ENCODE results near the gene STEEP1. TPM values are rescaled to one million over a fixed set of nuclear protein-coding genes. Genes with fewer than 3 reads are reported as not detected.

STEEP1 gene
- total and polyA plus RNA-seq, 10 of the 15 experiments (the other 5 are each of a cell fraction or from before 2014, with no cell fraction given): 15.1 to 53.8 (median 26.0) TPM

DNA sequence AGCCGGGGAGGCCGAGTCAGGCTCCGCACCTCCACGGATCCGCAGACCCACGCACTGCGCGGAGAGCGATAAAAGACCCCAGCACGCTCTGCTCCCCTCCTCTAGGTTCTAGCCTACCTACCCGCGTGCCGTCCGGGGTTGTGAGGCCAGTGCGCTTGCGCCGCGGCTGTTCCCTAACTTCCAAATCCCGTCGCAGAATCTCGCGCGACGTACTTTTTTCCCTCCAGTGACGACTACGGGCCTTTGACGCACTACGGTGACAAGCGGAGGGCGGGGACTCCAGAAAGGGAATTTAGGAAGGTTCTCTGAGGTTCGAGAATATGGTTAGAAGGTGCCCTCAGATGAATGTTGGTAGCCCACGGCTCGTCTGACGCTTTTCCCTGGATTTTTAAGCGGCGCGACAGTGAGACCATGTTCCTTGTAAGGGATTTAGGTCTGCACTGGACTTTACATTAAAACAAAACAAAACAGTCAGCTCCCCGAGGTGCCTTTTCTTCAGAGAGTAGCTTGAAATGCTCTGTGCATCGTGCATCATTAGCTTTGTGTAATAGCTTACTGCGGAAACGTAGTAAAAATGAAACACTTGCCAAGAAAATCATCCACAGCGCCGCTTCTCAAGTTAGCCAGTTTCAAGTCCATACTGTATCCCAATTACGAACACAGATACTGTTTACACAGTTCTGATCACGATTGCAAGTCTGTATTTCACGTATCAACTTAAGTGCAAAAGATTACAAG, 41.2 kb upstream of the STEEP1 start, which contains the start of gene NKRF (continued):
- peak; percentile 86 for TF ChIP-seq TAF1 (IDR thresholded peaks at IDR 0.05; ENCODE audit: borderline replicate concordance, low read depth, low read length)
- TF ChIP-seq NFYB (IDR thresholded peaks at IDR 0.05; ENCODE audit: insufficient read depth, low read depth, low read length): no peak
- TF ChIP-seq WRNIP1 (IDR thresholded peaks at IDR 0.05; ENCODE audit: borderline replicate concordance, low read depth, low read length): no peak
- TF ChIP-seq TCF12 (IDR thresholded peaks at IDR 0.05; ENCODE audit: low read depth, low read length): no peak
- peak; percentile 43 to 70; a peak in 3 of 4 replicates for TF ChIP-seq BHLHE40 (IDR thresholded peaks at IDR 0.05; ENCODE audit: borderline replicate concordance in 1 of 2, low read depth in 2 of 2, low read length in 1 of 2)
- peak; percentile 96 for TF ChIP-seq POLR2AphosphoS5 (IDR thresholded peaks at IDR 0.05; ENCODE audit: low read length)
- peak in 1 of 2 experiments; percentile 30; a peak in 1 of 4 replicates for TF ChIP-seq IKZF2 (IDR thresholded peaks at IDR 0.05)
- no peak for TF ChIP-seq TCF3 (IDR thresholded peaks at IDR 0.05; ENCODE audit: borderline replicate concordance, insufficient read depth, low read depth, low read length)
- TF ChIP-seq, protein P1, sequence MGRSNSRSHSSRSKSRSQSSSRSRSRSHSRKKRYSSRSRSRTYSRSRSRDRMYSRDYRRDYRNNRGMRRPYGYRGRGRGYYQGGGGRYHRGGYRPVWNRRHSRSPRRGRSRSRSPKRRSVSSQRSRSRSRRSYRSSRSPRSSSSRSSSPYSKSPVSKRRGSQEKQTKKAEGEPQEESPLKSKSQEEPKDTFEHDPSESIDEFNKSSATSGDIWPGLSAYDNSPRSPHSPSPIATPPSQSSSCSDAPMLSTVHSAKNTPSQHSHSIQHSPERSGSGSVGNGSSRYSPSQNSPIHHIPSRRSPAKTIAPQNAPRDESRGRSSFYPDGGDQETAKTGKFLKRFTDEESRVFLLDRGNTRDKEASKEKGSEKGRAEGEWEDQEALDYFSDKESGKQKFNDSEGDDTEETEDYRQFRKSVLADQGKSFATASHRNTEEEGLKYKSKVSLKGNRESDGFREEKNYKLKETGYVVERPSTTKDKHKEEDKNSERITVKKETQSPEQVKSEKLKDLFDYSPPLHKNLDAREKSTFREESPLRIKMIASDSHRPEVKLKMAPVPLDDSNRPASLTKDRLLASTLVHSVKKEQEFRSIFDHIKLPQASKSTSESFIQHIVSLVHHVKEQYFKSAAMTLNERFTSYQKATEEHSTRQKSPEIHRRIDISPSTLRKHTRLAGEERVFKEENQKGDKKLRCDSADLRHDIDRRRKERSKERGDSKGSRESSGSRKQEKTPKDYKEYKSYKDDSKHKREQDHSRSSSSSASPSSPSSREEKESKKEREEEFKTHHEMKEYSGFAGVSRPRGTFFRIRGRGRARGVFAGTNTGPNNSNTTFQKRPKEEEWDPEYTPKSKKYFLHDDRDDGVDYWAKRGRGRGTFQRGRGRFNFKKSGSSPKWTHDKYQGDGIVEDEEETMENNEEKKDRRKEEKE (IDR thresholded peaks at IDR 0.05): no peak
- peak; percentile 95 for TF ChIP-seq CREB1 (IDR thresholded peaks at IDR 0.05; ENCODE audit: low read depth)
- no peak for TF ChIP-seq SP1 (IDR thresholded peaks at IDR 0.05; ENCODE audit: low read depth, low read length)
- TF ChIP-seq, protein P2, sequence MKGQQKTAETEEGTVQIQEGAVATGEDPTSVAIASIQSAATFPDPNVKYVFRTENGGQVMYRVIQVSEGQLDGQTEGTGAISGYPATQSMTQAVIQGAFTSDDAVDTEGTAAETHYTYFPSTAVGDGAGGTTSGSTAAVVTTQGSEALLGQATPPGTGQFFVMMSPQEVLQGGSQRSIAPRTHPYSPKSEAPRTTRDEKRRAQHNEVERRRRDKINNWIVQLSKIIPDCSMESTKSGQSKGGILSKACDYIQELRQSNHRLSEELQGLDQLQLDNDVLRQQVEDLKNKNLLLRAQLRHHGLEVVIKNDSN (IDR thresholded peaks at IDR 0.05; ENCODE audit: borderline replicate concordance, extremely low read length, insufficient read depth, low read depth, low read length): no peak
- no peak for TF ChIP-seq STAT1 (conservative IDR thresholded peaks at IDR 0.05)
- no peak for TF ChIP-seq PAX8 (IDR thresholded peaks at IDR 0.05)

Measured in GM12878 (cell line).